ENCODE data around the gene PDIA6.

DNA sequence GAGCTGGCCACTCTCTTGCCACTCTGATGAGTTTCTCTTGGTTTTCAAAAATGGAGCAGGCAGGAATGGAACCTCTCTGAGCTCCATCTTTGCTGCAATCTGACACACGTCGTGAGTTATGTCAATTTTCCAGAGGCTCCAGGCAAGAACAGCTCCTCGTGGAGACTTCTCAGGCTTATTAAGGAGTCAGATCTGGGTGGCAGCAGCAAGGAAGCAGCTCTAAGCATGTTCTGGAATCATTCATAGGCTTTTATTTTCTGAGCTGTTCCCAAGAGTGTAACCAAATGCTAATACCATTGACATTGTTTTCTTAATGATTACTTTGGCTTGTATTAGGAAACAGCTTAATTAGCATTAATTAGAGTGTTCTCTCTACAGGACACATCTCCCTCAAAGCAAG is 26.1 kb upstream of the PDIA6 start:
- TF ChIP-seq ZNF8 (CRISPR knock-in tag; IDR thresholded peaks at IDR 0.05): no peak
- TF ChIP-seq, protein P1, sequence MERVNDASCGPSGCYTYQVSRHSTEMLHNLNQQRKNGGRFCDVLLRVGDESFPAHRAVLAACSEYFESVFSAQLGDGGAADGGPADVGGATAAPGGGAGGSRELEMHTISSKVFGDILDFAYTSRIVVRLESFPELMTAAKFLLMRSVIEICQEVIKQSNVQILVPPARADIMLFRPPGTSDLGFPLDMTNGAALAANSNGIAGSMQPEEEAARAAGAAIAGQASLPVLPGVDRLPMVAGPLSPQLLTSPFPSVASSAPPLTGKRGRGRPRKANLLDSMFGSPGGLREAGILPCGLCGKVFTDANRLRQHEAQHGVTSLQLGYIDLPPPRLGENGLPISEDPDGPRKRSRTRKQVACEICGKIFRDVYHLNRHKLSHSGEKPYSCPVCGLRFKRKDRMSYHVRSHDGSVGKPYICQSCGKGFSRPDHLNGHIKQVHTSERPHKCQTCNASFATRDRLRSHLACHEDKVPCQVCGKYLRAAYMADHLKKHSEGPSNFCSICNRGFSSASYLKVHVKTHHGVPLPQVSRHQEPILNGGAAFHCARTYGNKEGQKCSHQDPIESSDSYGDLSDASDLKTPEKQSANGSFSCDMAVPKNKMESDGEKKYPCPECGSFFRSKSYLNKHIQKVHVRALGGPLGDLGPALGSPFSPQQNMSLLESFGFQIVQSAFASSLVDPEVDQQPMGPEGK (CRISPR knock-in tag; IDR thresholded peaks at IDR 0.05; ENCODE audit: borderline replicate concordance): no peak
- no peak for TF ChIP-seq RARB (CRISPR knock-in tag; IDR thresholded peaks at IDR 0.05)
- no peak for TF ChIP-seq BACH2 (CRISPR knock-in tag; IDR thresholded peaks at IDR 0.05; ENCODE audit: borderline replicate concordance)

Data from SK-N-SH treated with all-trans-retinoic acid at 6 μM for 48 hours (cell line).